T-helper 2 cell treated with Interferon-gamma antibody and Interleukin-4, amounts not matched to agents 5 μg/mL and 100 μg/mL, for 36 hours (primary cell): ENCODE results near the gene RFX4.

Experiments
- DNase-seq: peaks from one replicate; pipeline ENCODE4 v3.0.0; 2021; ENCODE audit warnings: low spot score
- H3K27ac Mint-ChIP-seq: one replicate; pipeline ENCODE4 v1.8.0; 2021; ENCODE audit warnings: mild to moderate bottlenecking, mixed read lengths
- H3K27me3 Mint-ChIP-seq: one replicate; pipeline ENCODE4 v1.8.0; 2021; ENCODE audit warnings: low read depth, mixed read lengths
- H3K36me3 Mint-ChIP-seq: one replicate; pipeline ENCODE4 v1.8.0; 2021; ENCODE audit warnings: low read depth, mixed read lengths
- H3K4me1 Mint-ChIP-seq: one replicate; pipeline ENCODE4 v1.8.0; 2021; ENCODE audit warnings: low read depth, mixed read lengths
- H3K4me3 Mint-ChIP-seq: one replicate; pipeline ENCODE4 v1.8.0; 2022; ENCODE audit warnings: mild to moderate bottlenecking, moderate library complexity, mixed read lengths
- H3K9me3 Mint-ChIP-seq: one replicate; pipeline ENCODE4 v1.8.0; 2021; ENCODE audit warnings: mixed read lengths

RFX4 gene

GRCh38 chr12:106704081-106704480 is 121.3 kb downstream of the RFX4 start:
- H3K27ac Mint-ChIP-seq = no peak overlapping the region
- H3K36me3 Mint-ChIP-seq = no peaks in the 10 kb centered on the region
- no peaks in the 10 kb centered on the region for H3K4me1 Mint-ChIP-seq
- H3K9me3 Mint-ChIP-seq = peaks cover 14% of the 10 kb centered on the region
- DNase-seq = no peak
- H3K27me3 Mint-ChIP-seq = no peaks in the 10 kb centered on the region
- H3K4me3 Mint-ChIP-seq = no peak overlapping the region

- no peaks in the 10 kb centered on the region for H3K4me1 Mint-ChIP-seq
- H3K9me3 Mint-ChIP-seq = peaks cover 7% of the 10 kb centered on the region
- H3K27me3 Mint-ChIP-seq = no peaks in the 10 kb centered on the region
- no peak overlapping the region for H3K27ac Mint-ChIP-seq
- DNase-seq = no peak
- no peak overlapping the region for H3K4me3 Mint-ChIP-seq
- no peaks in the 10 kb centered on the region for H3K36me3 Mint-ChIP-seq
These were observed 123.2 kb downstream of the RFX4 start for GRCh38 chr12:106705971-106706370.

GRCh38 chr12:106709068-106709511 is 126.3 kb downstream of the RFX4 start:
- H3K27ac Mint-ChIP-seq = no peak overlapping the region
- H3K9me3 Mint-ChIP-seq = no peaks in the 10 kb centered on the region
- H3K27me3 Mint-ChIP-seq = peaks cover 9% of the 10 kb centered on the region
- H3K4me3 Mint-ChIP-seq = no peak overlapping the region
- H3K36me3 Mint-ChIP-seq = no peaks in the 10 kb centered on the region
- no peaks in the 10 kb centered on the region for H3K4me1 Mint-ChIP-seq
- no peak for DNase-seq

- peaks cover 9% of the 10 kb centered on the region for H3K27me3 Mint-ChIP-seq
- no peaks in the 10 kb centered on the region for H3K4me1 Mint-ChIP-seq
- H3K27ac Mint-ChIP-seq = no peak overlapping the region
- H3K36me3 Mint-ChIP-seq = no peaks in the 10 kb centered on the region
- no peaks in the 10 kb centered on the region for H3K9me3 Mint-ChIP-seq
- no peak overlapping the region for H3K4me3 Mint-ChIP-seq
- no peak for DNase-seq
These were observed 127.5 kb downstream of the RFX4 start for GRCh38 chr12:106710143-106710893.

GRCh38 chr12:106711316-106711715 is 128.5 kb downstream of the RFX4 start:
- H3K36me3 Mint-ChIP-seq = no peaks in the 10 kb centered on the region
- DNase-seq = no peak
- no peaks in the 10 kb centered on the region for H3K4me1 Mint-ChIP-seq
- no peaks in the 10 kb centered on the region for H3K9me3 Mint-ChIP-seq
- H3K27me3 Mint-ChIP-seq = peaks cover 9% of the 10 kb centered on the region
- no peak overlapping the region for H3K27ac Mint-ChIP-seq
- no peak overlapping the region for H3K4me3 Mint-ChIP-seq

GRCh38 chr12:106712768-106713167 is 130.0 kb downstream of the RFX4 start:
- Mint-ChIP-seq H3K4me3 (no peak overlapping the region), H3K27me3 (peaks cover 9% of the 10 kb centered on the region), H3K36me3 (no peaks in the 10 kb centered on the region), H3K9me3 (no peaks in the 10 kb centered on the region), H3K27ac (no peak overlapping the region), H3K4me1 (no peaks in the 10 kb centered on the region)
- no peak for DNase-seq

- Mint-ChIP-seq H3K4me3 (no peak overlapping the region), H3K27me3 (peaks cover 9% of the 10 kb centered on the region), H3K27ac (no peak overlapping the region), H3K36me3 (no peaks in the 10 kb centered on the region), H3K4me1 (no peaks in the 10 kb centered on the region), H3K9me3 (no peaks in the 10 kb centered on the region)
- no peak for DNase-seq
These were observed 132.1 kb downstream of the RFX4 start for GRCh38 chr12:106714926-106715325.

GRCh38 chr12:106715582-106715981 is 132.8 kb downstream of the RFX4 start:
- H3K4me1 Mint-ChIP-seq = no peaks in the 10 kb centered on the region

GRCh38 chr12:106717673-106718072 is 134.9 kb downstream of the RFX4 start:
- Mint-ChIP-seq H3K9me3 (no peaks in the 10 kb centered on the region), H3K27me3 (peaks cover 3% of the 10 kb centered on the region), H3K27ac (no peak overlapping the region), H3K36me3 (no peaks in the 10 kb centered on the region), H3K4me1 (no peaks in the 10 kb centered on the region), H3K4me3 (no peak overlapping the region)
- DNase-seq = no peak

More at GRCh38 chr12:106715582-106715981, 132.8 kb downstream of the RFX4 start:
- Mint-ChIP-seq H3K27ac (no peak overlapping the region), H3K27me3 (peaks cover 9% of the 10 kb centered on the region), H3K4me3 (no peak overlapping the region), H3K36me3 (no peaks in the 10 kb centered on the region), H3K9me3 (no peaks in the 10 kb centered on the region)
- no peak for DNase-seq

- Mint-ChIP-seq H3K27ac (no peak overlapping the region), H3K27me3 (no peaks in the 10 kb centered on the region), H3K4me3 (no peak overlapping the region), H3K9me3 (no peaks in the 10 kb centered on the region), H3K36me3 (no peaks in the 10 kb centered on the region), H3K4me1 (no peaks in the 10 kb centered on the region)
- no peak for DNase-seq
These were observed 137.1 kb downstream of the RFX4 start for GRCh38 chr12:106719879-106720278.

GRCh38 chr12:106720696-106721095 is 137.9 kb downstream of the RFX4 start:
- H3K36me3 Mint-ChIP-seq = no peaks in the 10 kb centered on the region
- no peaks in the 10 kb centered on the region for H3K9me3 Mint-ChIP-seq
- H3K4me1 Mint-ChIP-seq = no peaks in the 10 kb centered on the region
- no peaks in the 10 kb centered on the region for H3K27me3 Mint-ChIP-seq
- DNase-seq = no peak
- H3K4me3 Mint-ChIP-seq = no peak overlapping the region
- H3K27ac Mint-ChIP-seq = no peak overlapping the region

GRCh38 chr12:106721915-106722314 is 139.1 kb downstream of the RFX4 start:
- H3K9me3 Mint-ChIP-seq = no peaks in the 10 kb centered on the region

GRCh38 chr12:106722837-106723236 is 140.0 kb downstream of the RFX4 start:
- Mint-ChIP-seq H3K4me3 (no peak overlapping the region), H3K36me3 (no peaks in the 10 kb centered on the region), H3K27ac (no peak overlapping the region)

More at GRCh38 chr12:106721915-106722314, 139.1 kb downstream of the RFX4 start:
- H3K36me3 Mint-ChIP-seq = no peaks in the 10 kb centered on the region
- no peaks in the 10 kb centered on the region for H3K4me1 Mint-ChIP-seq
- no peak for DNase-seq
- H3K27ac Mint-ChIP-seq = no peak overlapping the region
- H3K27me3 Mint-ChIP-seq = no peaks in the 10 kb centered on the region
- H3K4me3 Mint-ChIP-seq = no peak overlapping the region

GRCh38 chr12:106723416-106723815 is 140.6 kb downstream of the RFX4 start:
- H3K4me1 Mint-ChIP-seq = no peaks in the 10 kb centered on the region
- no peak for DNase-seq
- no peak overlapping the region for H3K4me3 Mint-ChIP-seq
- H3K27me3 Mint-ChIP-seq = peaks cover 1% of the 10 kb centered on the region
- H3K9me3 Mint-ChIP-seq = no peaks in the 10 kb centered on the region
- H3K36me3 Mint-ChIP-seq = no peaks in the 10 kb centered on the region
- H3K27ac Mint-ChIP-seq = no peak overlapping the region

More at GRCh38 chr12:106722837-106723236, 140.0 kb downstream of the RFX4 start:
- no peak for DNase-seq
- Mint-ChIP-seq H3K4me1 (no peaks in the 10 kb centered on the region), H3K27me3 (peaks cover 1% of the 10 kb centered on the region), H3K9me3 (no peaks in the 10 kb centered on the region)

- Mint-ChIP-seq H3K27ac (no peak overlapping the region), H3K4me1 (no peaks in the 10 kb centered on the region), H3K36me3 (no peaks in the 10 kb centered on the region), H3K27me3 (peaks cover 1% of the 10 kb centered on the region), H3K4me3 (no peak overlapping the region), H3K9me3 (no peaks in the 10 kb centered on the region)
- no peak for DNase-seq
These were observed 141.3 kb downstream of the RFX4 start for GRCh38 chr12:106724116-106724515.
